ENCODE results near the gene CREB3L4. TPM values are rescaled to one million over a fixed set of nuclear protein-coding genes. Genes with fewer than 3 reads are reported as not detected.

CREB3L4 gene
- total and polyA plus RNA-seq, 2 experiments from 2014 or later = 4.3 to 4.4 TPM

DNA sequence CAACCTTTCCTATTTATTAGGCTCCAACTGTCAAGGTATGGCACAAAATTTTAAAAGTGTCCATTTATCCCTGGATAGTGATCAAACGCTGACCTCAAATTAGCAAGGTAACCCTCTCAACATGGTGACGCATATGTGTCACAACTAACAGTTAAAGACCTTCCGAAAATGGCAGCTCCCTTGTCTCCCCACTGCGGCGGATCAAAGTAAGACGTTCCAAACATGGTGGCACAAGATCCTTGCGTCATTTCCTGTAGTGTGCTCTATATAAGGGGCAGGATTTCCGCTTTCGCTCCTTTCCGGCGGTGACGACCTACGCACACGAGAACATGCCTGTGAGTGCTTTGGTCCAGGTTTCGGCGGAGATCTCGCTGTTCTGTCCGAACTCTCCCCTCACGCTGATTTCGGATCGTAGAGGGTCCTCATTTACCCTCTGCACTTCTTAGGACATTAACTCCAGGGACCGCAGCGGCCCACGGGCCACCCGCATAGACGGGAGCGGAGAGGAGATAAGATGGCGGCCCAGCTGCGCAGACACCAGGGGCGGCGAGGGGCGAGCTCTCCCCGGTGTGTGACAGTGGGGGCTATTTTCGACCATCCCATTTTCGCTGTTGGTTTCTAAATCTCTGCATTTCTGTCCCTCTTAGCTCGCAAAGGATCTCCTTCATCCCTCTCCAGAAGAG lies 22.9 kb downstream of the CREB3L4 start, which contains the start of gene RPS27:
Gene RPS27 (plus strand): TSS at position 295 of the 683 bp plus-strand sequence. CDS start 35 bp downstream, at position 330.
- H2AFZ ChIP-seq = peak within 1 kb of the TSS; percentile 90
- in situ Hi-C loops (cut with MboI) = no loop called here
- H3K9me3 ChIP-seq (ENCODE audit: low read depth) = no peaks in the 10 kb centered on the region
- WGBS, 2 experiments (ENCODE audit: low coverage in 1 of 2, low lambda C conversion rate in 2 of 2, missing lambda C conversion rate in 2 of 2) = 0 to 2% methylated on average over 36 of the region's 36 CpGs
- peaks cover 24% of the 10 kb centered on the region for H3K4me1 ChIP-seq (ENCODE audit: insufficient read depth)
- H3K4me2 ChIP-seq (ENCODE audit: unreplicated experiment) = peak within 1 kb of the TSS; percentile 100
- H3K9me2 ChIP-seq (ENCODE audit: insufficient read depth) = no peaks in the 10 kb centered on the region
- H3K27ac ChIP-seq = peak within 1 kb of the TSS; percentile 83
- H4K20me1 ChIP-seq (ENCODE audit: insufficient read depth) = peaks cover 5% of the 10 kb centered on the region; the same call in 1 of the 2 replicates
- no peak for TF ChIP-seq EZH2phosphoT487 (IDR thresholded peaks at IDR 0.05; ENCODE audit: insufficient read depth, low read depth)
- TF ChIP-seq EZH2 (IDR thresholded peaks at IDR 0.05; ENCODE audit: insufficient read depth, poor library complexity, severe bottlenecking) = no peak
- DNase-seq = peak; percentile 99
- H3K4me3 ChIP-seq = peak within 1 kb of the TSS; percentile 95
- peaks cover 21% of the 10 kb centered on the region for H3K36me3 ChIP-seq (ENCODE audit: low read depth)
- H3K27me3 ChIP-seq (replicated peaks; ENCODE audit: insufficient read depth) = no peaks in the 10 kb centered on the region
- peak within 1 kb of the TSS; percentile 99 for H3K9ac ChIP-seq
- peaks cover 28% of the 10 kb centered on the region for H3K79me2 ChIP-seq (ENCODE audit: insufficient read depth)
- peaks cover 56% of the 10 kb centered on the region for H3F3A ChIP-seq (ENCODE audit: insufficient read depth)

DNA sequence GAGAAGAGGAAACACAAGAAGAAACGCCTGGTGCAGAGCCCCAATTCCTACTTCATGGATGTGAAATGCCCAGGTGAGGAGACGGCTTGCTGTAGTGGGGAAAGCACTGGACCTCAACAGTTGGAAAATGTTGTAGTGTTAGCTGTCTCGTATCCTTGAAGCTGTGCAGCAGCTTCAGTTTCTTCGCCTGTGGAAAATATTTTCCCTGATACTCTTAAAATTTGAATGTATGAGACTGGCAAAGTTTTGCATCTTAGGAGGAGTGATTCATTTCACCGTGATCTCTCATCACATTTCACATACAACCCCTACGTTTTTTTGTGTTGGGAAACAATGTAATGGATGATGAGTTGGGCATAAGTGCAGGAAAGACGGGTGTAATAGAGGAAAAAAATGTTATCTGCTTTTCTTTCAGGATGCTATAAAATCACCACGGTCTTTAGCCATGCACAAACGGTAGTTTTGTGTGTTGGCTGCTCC lies 23.5 kb downstream of the CREB3L4 start:
- Histone ChIP-seq H3K27ac (peak overlapping the region; percentile 83), H3K4me2 (ENCODE audit: unreplicated experiment) (peak overlapping the region; percentile 100), H3K27me3 (replicated peaks; ENCODE audit: insufficient read depth) (no peaks in the 10 kb centered on the region), H2AFZ (0 out of 2 replicates have a peak overlapping the region, but pooled peaks have one; percentile 90), H3K9me2 (ENCODE audit: insufficient read depth) (no peaks in the 10 kb centered on the region), H3K36me3 (ENCODE audit: low read depth) (peaks cover 21% of the 10 kb centered on the region), H3K9ac (peak overlapping the region; percentile 99), H3K79me2 (ENCODE audit: insufficient read depth) (peaks cover 23% of the 10 kb centered on the region), H4K20me1 (ENCODE audit: insufficient read depth) (peaks cover 5% of the 10 kb centered on the region; the same call in 1 of the 2 replicates), H3F3A (ENCODE audit: insufficient read depth) (peaks cover 55% of the 10 kb centered on the region), H3K4me1 (ENCODE audit: insufficient read depth) (peaks cover 24% of the 10 kb centered on the region), H3K9me3 (ENCODE audit: low read depth) (no peaks in the 10 kb centered on the region), H3K4me3 (peak overlapping the region; percentile 95)
- in situ Hi-C loops (cut with MboI) = no loop called here
- no peak for TF ChIP-seq EZH2 (IDR thresholded peaks at IDR 0.05; ENCODE audit: insufficient read depth, poor library complexity, severe bottlenecking)
- TF ChIP-seq EZH2phosphoT487 (IDR thresholded peaks at IDR 0.05; ENCODE audit: insufficient read depth, low read depth) = no peak
- WGBS, 2 experiments (ENCODE audit: low coverage in 1 of 2, low lambda C conversion rate in 2 of 2, missing lambda C conversion rate in 2 of 2) = 8 to 11% methylated on average over 9 of the region's 9 CpGs
- DNase-seq = peak; percentile 58

DNA sequence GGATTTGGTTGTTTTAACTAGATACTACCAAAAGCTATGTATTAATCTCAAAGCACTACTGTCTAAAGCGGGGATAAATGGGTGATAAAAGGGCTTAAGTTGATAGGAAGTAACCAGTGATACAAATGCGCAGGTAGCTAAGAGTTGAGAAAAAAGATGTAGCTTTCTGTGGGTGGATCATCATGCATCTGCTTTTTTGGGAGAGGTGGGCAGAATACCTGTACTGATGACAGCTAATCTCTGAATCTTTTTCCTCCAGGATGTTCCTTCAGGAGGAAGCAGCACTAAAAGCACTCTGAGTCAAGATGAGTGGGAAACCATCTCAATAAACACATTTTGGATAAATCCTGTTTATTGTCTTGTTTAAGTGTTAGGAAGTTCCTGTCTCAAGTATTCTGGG lies 24.1 kb downstream of the CREB3L4 start:
- H2AFZ ChIP-seq = no peak overlapping the region
- H3K4me2 ChIP-seq (ENCODE audit: unreplicated experiment) = peak overlapping the region; percentile 100
- H3K9ac ChIP-seq = peak overlapping the region; percentile 99
- H3K36me3 ChIP-seq (ENCODE audit: low read depth) = peaks cover 21% of the 10 kb centered on the region
- peak overlapping the region; percentile 83 for H3K27ac ChIP-seq
- no peaks in the 10 kb centered on the region for H3K9me3 ChIP-seq (ENCODE audit: low read depth)
- no peak for DNase-seq
- in situ Hi-C loops (cut with MboI) = no loop called here
- TF ChIP-seq EZH2phosphoT487 (IDR thresholded peaks at IDR 0.05; ENCODE audit: insufficient read depth, low read depth) (no peak), EZH2 (IDR thresholded peaks at IDR 0.05; ENCODE audit: insufficient read depth, poor library complexity, severe bottlenecking) (no peak)
- peaks cover 20% of the 10 kb centered on the region for H3K4me1 ChIP-seq (ENCODE audit: insufficient read depth)
- H4K20me1 ChIP-seq (ENCODE audit: insufficient read depth) = peaks cover 5% of the 10 kb centered on the region; the same call in 1 of the 2 replicates
- H3F3A ChIP-seq (ENCODE audit: insufficient read depth) = peaks cover 54% of the 10 kb centered on the region
- H3K9me2 ChIP-seq (ENCODE audit: insufficient read depth) = no peaks in the 10 kb centered on the region
- H3K4me3 ChIP-seq = peak overlapping the region; percentile 95
- WGBS, 2 experiments (ENCODE audit: low coverage in 1 of 2, low lambda C conversion rate in 2 of 2, missing lambda C conversion rate in 2 of 2) = 79 to 86% methylated on average over 2 of the region's 2 CpGs
- peaks cover 23% of the 10 kb centered on the region for H3K79me2 ChIP-seq (ENCODE audit: insufficient read depth)
- no peaks in the 10 kb centered on the region for H3K27me3 ChIP-seq (replicated peaks; ENCODE audit: insufficient read depth)

DNA sequence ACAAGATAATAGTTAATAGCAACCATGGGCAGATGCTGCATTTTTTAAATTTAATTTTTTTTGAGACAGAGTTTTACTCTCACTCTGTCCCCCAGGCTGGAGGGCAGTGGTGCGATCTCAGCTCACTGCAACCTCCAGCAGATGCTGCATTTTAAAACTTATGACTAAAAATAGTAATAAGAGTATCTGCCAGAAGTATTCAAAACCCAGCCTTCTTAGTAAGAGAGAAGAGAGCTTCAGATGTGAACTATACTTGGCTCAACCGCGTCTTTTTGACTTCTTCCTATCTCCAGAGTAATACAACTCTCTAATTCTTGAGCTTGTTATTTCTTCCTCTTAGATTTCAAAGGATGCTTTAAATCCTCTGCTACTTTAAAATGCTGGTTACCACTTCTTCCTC lies 27.5 kb downstream of the CREB3L4 start:
- H2AFZ ChIP-seq = no peak overlapping the region
- no peaks in the 10 kb centered on the region for H3K9me2 ChIP-seq (ENCODE audit: insufficient read depth)
- no peak for TF ChIP-seq EZH2phosphoT487 (IDR thresholded peaks at IDR 0.05; ENCODE audit: insufficient read depth, low read depth)
- TF ChIP-seq EZH2 (IDR thresholded peaks at IDR 0.05; ENCODE audit: insufficient read depth, poor library complexity, severe bottlenecking) = no peak
- peaks cover 18% of the 10 kb centered on the region for H3K4me1 ChIP-seq (ENCODE audit: insufficient read depth)
- H3K36me3 ChIP-seq (ENCODE audit: low read depth) = peaks cover 21% of the 10 kb centered on the region
- peaks cover 46% of the 10 kb centered on the region for H3F3A ChIP-seq (ENCODE audit: insufficient read depth)
- in situ Hi-C loops (cut with MboI) = no loop called here
- no peak overlapping the region for H3K4me2 ChIP-seq (ENCODE audit: unreplicated experiment)
- no peaks in the 10 kb centered on the region for H3K9me3 ChIP-seq (ENCODE audit: low read depth)
- WGBS, 2 experiments (ENCODE audit: low coverage in 1 of 2, low lambda C conversion rate in 2 of 2, missing lambda C conversion rate in 2 of 2) = 80 to 88% methylated on average over 3 of the region's 3 CpGs
- no peak for DNase-seq
- peaks cover 5% of the 10 kb centered on the region; the same call in 1 of the 2 replicates for H4K20me1 ChIP-seq (ENCODE audit: insufficient read depth)
- no peaks in the 10 kb centered on the region for H3K27me3 ChIP-seq (replicated peaks; ENCODE audit: insufficient read depth)
- no peak overlapping the region for H3K4me3 ChIP-seq
- no peak overlapping the region for H3K27ac ChIP-seq
- no peak overlapping the region for H3K9ac ChIP-seq
- peaks cover 23% of the 10 kb centered on the region for H3K79me2 ChIP-seq (ENCODE audit: insufficient read depth)

Data from GM23248 (cell line).